HG02588 (cell line): ENCODE results near the gene STK32C.

Experiments
- ATAC-seq: cut with Tn5 transposase; IDR thresholded peaks from one replicate; pipeline ENCODE4 v1.9.1; 2021; ENCODE audit warnings: mild to moderate bottlenecking, moderate library complexity; ENCODE audit not compliant: unreplicated experiment

The STK32C gene

GRCh38 chr10:132283604-132284382, 24.0 kb downstream of the STK32C start:
- no peak for ATAC-seq

GRCh38 chr10:132282667-132283603, 24.8 kb downstream of the STK32C start:
- ATAC-seq: no peak

- no peak for ATAC-seq
These were observed 25.7 kb downstream of the STK32C start for GRCh38 chr10:132281915-132282666.

GRCh38 chr10:132280646-132281074, 27.1 kb downstream of the STK32C start:
- ATAC-seq: no peak

GRCh38 chr10:132279873-132280645, 27.7 kb downstream of the STK32C start:
- ATAC-seq: no peak

- no peak for ATAC-seq
These were observed 30.4 kb downstream of the STK32C start for GRCh38 chr10:132277311-132277741.

GRCh38 chr10:132276706-132277105, 31.0 kb downstream of the STK32C start:
- ATAC-seq: no peak

GRCh38 chr10:132276179-132276675, 31.5 kb downstream of the STK32C start:
- no peak for ATAC-seq

GRCh38 chr10:132275426-132276178, 32.1 kb downstream of the STK32C start:
- ATAC-seq: no peak

GRCh38 chr10:132274986-132275385, 32.8 kb downstream of the STK32C start:
- no peak for ATAC-seq

GRCh38 chr10:132274581-132274980, 33.2 kb downstream of the STK32C start:
- ATAC-seq: no peak

GRCh38 chr10:132273966-132274365, 33.8 kb downstream of the STK32C start:
- ATAC-seq: no peak

- no peak for ATAC-seq
These were observed 34.3 kb downstream of the STK32C start for GRCh38 chr10:132273304-132273944.

GRCh38 chr10:132272231-132272971, 35.3 kb downstream of the STK32C start:
- no peak for ATAC-seq

- no peak for ATAC-seq
These were observed 36.1 kb downstream of the STK32C start for GRCh38 chr10:132271458-132272230.

- no peak for ATAC-seq
These were observed 36.9 kb downstream of the STK32C start for GRCh38 chr10:132270721-132271457.

- ATAC-seq: no peak
These were observed 37.5 kb downstream of the STK32C start for GRCh38 chr10:132270256-132270655.
